Vagina (tissue), 2 donors: ENCODE results near the gene KDELR3.

Experiments used
- CTCF ChIP-seq, 3 experiments: fragments of 450-650 bp in 2 of 3; fragments of 200-600 bp in 1 of 3; sonication (generic) in 1 of 3; IDR thresholded peaks; one replicate each; pipeline ENCODE4 v1.5.1; 2017 to 2019; ENCODE audit warnings: antibody characterized with exemption in 3 of 3, mild to moderate bottlenecking in 2 of 3, moderate library complexity in 2 of 3
- POLR2A ChIP-seq, 2 donors: fragments of 450-650 bp; IDR thresholded peaks; one replicate each; pipeline ENCODE4 v1.6.1; 2017; ENCODE audit warnings: antibody characterized with exemption in 2 of 2, mild to moderate bottlenecking in 2 of 2, moderate library complexity in 2 of 2
- POLR2AphosphoS5 ChIP-seq, 2 donors: sonication (generic); formaldehyde crosslinking; IDR thresholded peaks; one replicate each; pipeline ENCODE4 v1.9.0; 2017; ENCODE audit warnings: antibody characterized with exemption in 2 of 2, mild to moderate bottlenecking in 2 of 2, low read depth in 1 of 2; ENCODE audit not compliant: insufficient read depth in 1 of 2

- TF ChIP-seq CTCF (IDR thresholded peaks at IDR 0.05) (no peak), POLR2AphosphoS5 (IDR thresholded peaks at IDR 0.05; ENCODE audit: insufficient read depth in 1 of 2, low read depth in 1 of 2) (no peak), POLR2A (IDR thresholded peaks at IDR 0.05) (no peak)
These were observed 18.8 kb upstream of the KDELR3 start for GRCh38 chr22:38448945-38449745.
